Measurements from ENCODE around the gene FBXO2.

DNA sequence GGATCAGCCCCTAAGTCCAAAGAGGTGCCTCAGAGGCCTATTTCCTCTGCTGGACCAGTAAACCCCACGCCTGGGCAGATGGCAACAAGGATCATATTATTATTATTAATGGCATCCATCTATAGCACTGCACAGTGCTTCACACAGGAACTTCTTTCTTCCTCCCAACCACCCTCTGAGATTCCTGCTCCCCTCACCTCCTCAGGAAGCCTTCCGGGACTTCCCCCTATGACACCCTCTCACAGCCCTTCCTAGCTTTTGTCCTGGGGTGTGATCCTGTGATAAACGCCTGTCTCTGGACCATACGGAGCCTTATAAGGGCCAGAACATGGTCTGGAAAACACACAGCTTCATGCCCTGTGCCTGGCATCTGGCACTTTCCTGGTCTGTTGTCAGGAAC, 3.2 kb downstream of the FBXO2 start:
- TF ChIP-seq, protein P1, sequence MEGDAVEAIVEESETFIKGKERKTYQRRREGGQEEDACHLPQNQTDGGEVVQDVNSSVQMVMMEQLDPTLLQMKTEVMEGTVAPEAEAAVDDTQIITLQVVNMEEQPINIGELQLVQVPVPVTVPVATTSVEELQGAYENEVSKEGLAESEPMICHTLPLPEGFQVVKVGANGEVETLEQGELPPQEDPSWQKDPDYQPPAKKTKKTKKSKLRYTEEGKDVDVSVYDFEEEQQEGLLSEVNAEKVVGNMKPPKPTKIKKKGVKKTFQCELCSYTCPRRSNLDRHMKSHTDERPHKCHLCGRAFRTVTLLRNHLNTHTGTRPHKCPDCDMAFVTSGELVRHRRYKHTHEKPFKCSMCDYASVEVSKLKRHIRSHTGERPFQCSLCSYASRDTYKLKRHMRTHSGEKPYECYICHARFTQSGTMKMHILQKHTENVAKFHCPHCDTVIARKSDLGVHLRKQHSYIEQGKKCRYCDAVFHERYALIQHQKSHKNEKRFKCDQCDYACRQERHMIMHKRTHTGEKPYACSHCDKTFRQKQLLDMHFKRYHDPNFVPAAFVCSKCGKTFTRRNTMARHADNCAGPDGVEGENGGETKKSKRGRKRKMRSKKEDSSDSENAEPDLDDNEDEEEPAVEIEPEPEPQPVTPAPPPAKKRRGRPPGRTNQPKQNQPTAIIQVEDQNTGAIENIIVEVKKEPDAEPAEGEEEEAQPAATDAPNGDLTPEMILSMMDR (IDR thresholded peaks at IDR 0.05) = no peak
- no peak for TF ChIP-seq POLR2AphosphoS5 (IDR thresholded peaks at IDR 0.05; ENCODE audit: low read depth, low read length)
